ENCODE results near the gene SMARCD1. TPM values are rescaled to one million over a fixed set of nuclear protein-coding genes. Genes with fewer than 3 reads are reported as not detected.

The SMARCD1 gene
- total and polyA plus RNA-seq, 9 of the 15 experiments (the other 6 are each of a cell fraction or from before 2014, with no cell fraction given) = 0.86 to 91.7 (median 48.0) TPM

DNA sequence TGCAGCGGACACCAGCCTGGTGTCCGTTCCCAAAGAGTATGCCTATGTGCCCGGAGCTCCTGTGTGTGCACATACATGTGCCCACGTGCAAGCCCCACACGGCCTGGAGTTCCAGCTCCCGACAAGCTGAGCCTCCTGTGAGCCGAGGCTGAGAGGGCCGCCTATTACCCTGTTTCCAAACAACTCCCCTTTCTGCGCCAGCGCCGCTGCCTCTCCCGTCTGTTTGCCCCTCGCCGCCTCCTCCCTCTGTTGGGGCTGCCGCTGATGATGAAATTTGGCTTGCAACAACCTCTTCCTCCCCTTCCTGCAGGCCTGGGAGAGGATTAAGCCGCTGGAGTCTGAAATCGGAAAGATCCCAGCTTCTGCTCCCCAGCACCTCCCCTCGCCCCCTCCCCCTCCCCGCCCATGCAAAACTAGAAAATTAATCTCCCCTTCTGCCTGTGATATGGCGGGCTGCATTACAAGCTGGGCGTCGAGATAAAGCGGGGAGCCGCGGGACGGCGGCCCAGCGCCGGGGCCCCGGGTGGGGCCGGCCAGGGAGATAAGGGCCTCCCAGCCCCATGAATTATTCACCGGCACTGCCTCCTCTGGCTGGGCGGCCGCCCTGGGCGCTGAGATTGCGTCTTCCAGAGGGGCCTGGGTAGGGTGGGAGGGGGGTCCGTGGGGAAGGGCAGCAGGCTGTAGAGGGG is 34.6 kb upstream of the SMARCD1 start (continued):
- TF ChIP-seq NCOA2 (IDR thresholded peaks at IDR 0.05; ENCODE audit: partially characterized antibody in 2 of 2) (no peak), SOX6 (IDR thresholded peaks at IDR 0.05) (peak; percentile 92), ZFP1 (CRISPR knock-in tag; IDR thresholded peaks at IDR 0.05) (no peak), BRD9 (IDR thresholded peaks at IDR 0.05; ENCODE audit: low read depth, partially characterized antibody) (no peak), ZBTB17 (CRISPR knock-in tag; IDR thresholded peaks at IDR 0.05) (no peak), HCFC1 (IDR thresholded peaks at IDR 0.05; ENCODE audit: low read depth, low read length) (0 out of 2 replicates have a peak, but pooled peaks have one; percentile 16), NR1H2 (CRISPR knock-in tag; IDR thresholded peaks at IDR 0.05) (no peak), STAT5B (CRISPR knock-in tag; IDR thresholded peaks at IDR 0.05) (no peak), ZBTB9 (CRISPR knock-in tag; IDR thresholded peaks at IDR 0.05) (peak; percentile 52; the same call in 1 of the 2 replicates), ZNF184 (CRISPR knock-in tag; IDR thresholded peaks at IDR 0.05) (no peak), PHF21A (IDR thresholded peaks at IDR 0.05; ENCODE audit: borderline replicate concordance, low read depth) (peak; percentile 99), SIN3B (IDR thresholded peaks at IDR 0.05; ENCODE audit: low read depth) (no peak), KDM1A (IDR thresholded peaks at IDR 0.05) (peak; percentile 98 to 99), ETV6 (IDR thresholded peaks at IDR 0.05; ENCODE audit: borderline replicate concordance in 1 of 2, low read depth in 2 of 2, low read length in 1 of 2) (no peak), ETV6 (CRISPR knock-in tag; IDR thresholded peaks at IDR 0.05; ENCODE audit: borderline replicate concordance) (no peak), KLF10 (CRISPR knock-in tag; IDR thresholded peaks at IDR 0.05) (no peak), ZNF121 (CRISPR knock-in tag; conservative IDR thresholded peaks at IDR 0.05) (no peak), ZNF174 (CRISPR knock-in tag; IDR thresholded peaks at IDR 0.05) (no peak), CHD4 (IDR thresholded peaks at IDR 0.05; ENCODE audit: insufficient read depth, insufficient replicate concordance, low read depth, low read length, poor library complexity, severe bottlenecking) (no peak), RFX7 (CRISPR knock-in tag; IDR thresholded peaks at IDR 0.05) (no peak)
- TF ChIP-seq, protein P1, sequence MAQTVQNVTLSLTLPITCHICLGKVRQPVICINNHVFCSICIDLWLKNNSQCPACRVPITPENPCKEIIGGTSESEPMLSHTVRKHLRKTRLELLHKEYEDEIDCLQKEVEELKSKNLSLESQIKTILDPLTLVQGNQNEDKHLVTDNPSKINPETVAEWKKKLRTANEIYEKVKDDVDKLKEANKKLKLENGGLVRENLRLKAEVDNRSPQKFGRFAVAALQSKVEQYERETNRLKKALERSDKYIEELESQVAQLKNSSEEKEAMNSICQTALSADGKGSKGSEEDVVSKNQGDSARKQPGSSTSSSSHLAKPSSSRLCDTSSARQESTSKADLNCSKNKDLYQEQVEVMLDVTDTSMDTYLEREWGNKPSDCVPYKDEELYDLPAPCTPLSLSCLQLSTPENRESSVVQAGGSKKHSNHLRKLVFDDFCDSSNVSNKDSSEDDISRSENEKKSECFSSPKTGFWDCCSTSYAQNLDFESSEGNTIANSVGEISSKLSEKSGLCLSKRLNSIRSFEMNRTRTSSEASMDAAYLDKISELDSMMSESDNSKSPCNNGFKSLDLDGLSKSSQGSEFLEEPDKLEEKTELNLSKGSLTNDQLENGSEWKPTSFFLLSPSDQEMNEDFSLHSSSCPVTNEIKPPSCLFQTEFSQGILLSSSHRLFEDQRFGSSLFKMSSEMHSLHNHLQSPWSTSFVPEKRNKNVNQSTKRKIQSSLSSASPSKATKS (CRISPR knock-in tag; IDR thresholded peaks at IDR 0.05) = no peak
- TF ChIP-seq, protein P2, sequence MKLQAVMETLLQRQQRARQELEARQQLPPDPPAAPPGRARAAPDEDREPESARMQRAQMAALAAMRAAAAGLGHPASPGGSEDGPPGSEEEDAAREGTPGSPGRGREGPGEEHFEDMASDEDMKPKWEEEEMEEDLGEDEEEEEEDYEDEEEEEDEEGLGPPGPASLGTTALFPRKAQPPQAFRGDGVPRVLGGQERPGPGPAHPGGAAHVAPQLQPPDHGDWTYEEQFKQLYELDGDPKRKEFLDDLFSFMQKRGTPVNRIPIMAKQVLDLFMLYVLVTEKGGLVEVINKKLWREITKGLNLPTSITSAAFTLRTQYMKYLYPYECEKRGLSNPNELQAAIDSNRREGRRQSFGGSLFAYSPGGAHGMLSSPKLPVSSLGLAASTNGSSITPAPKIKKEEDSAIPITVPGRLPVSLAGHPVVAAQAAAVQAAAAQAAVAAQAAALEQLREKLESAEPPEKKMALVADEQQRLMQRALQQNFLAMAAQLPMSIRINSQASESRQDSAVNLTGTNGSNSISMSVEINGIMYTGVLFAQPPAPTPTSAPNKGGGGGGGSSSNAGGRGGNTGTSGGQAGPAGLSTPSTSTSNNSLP (IDR thresholded peaks at IDR 0.05; ENCODE audit: borderline replicate concordance, low read depth, low read length) = peak; percentile 98

Measured in K562 (cell line).